Gastrocnemius medialis (tissue), 4 donors: ENCODE results near the gene AP4E1. TPM values are rescaled to one million over a fixed set of nuclear protein-coding genes. Genes with fewer than 3 reads are reported as not detected.

ENCODE experiments used
- ATAC-seq, 2 donors: fragments of 150-250 bp; one replicate each; pipeline ENCODE4 v1.9.1; 2016
- DNase-seq, 2 donors: peaks; one replicate each; pipeline ENCODE4 v3.0.0-alpha.2; 2019
- H3K27ac ChIP-seq, 4 donors: fragments of 200-600 bp; sonication (generic); 1 replicate in 1 of 4; 2 replicates in 3 of 4; pipeline ENCODE4 v1.5.1; 2016 to 2018; ENCODE audit warnings: mild to moderate bottlenecking in 2 of 4, moderate library complexity in 1 of 4
- H3K27me3 ChIP-seq, 3 donors: fragments of 200-600 bp; sonication (generic) in 2 of 3; 1 replicate in 1 of 3; 2 replicates in 2 of 3; pipeline versions ENCODE4 v1.5.1 to v1.6.0; 2016 to 2019; ENCODE audit warnings: mild to moderate bottlenecking in 1 of 3, moderate library complexity in 1 of 3
- H3K36me3 ChIP-seq, 2 donors: fragments of 200-600 bp; sonication (generic) in 1 of 2; one replicate each; pipeline ENCODE4 v1.5.1; 2017 to 2018
- H3K4me1 ChIP-seq, 2 donors: fragments of 200-600 bp; sonication (generic) in 1 of 2; one replicate each; pipeline ENCODE4 v1.5.1; 2016 to 2017; ENCODE audit warnings: mild to moderate bottlenecking in 2 of 2
- H3K4me3 ChIP-seq, 4 donors: fragments of 200-600 bp; sonication (generic) in 3 of 4; 1 replicate in 1 of 4; 2 replicates in 3 of 4; pipeline ENCODE4 v1.5.1; 2016 to 2019; ENCODE audit warnings: mild to moderate bottlenecking in 2 of 4
- H3K9me3 ChIP-seq, 3 donors: fragments of 200-600 bp; sonication (generic) in 2 of 3; 1 replicate in 1 of 3; 2 replicates in 2 of 3; pipeline ENCODE4 v1.5.1; 2016 to 2019
- CTCF ChIP-seq, 5 experiments: fragments of 450-650 bp in 3 of 5; fragments of 200-600 bp in 2 of 5; sonication (generic) in 2 of 5; IDR thresholded peaks in 4 of 5; conservative IDR thresholded peaks in 1 of 5; 1 replicate in 4 of 5; 2 replicates in 1 of 5; pipeline ENCODE4 v1.5.1; 2016 to 2019; ENCODE audit warnings: antibody characterized with exemption in 5 of 5, mild to moderate bottlenecking in 3 of 5, moderate library complexity in 3 of 5
- POLR2A ChIP-seq, 2 donors: fragments of 450-650 bp; IDR thresholded peaks; one replicate each; pipeline ENCODE4 v1.6.1; 2017; ENCODE audit warnings: antibody characterized with exemption in 2 of 2, mild to moderate bottlenecking in 2 of 2, moderate library complexity in 2 of 2
- in situ Hi-C, 4 donors: fragments of 200-750 bp; cut with MboI; loops; one replicate each; pipeline versions ENCODE4 v1.15.0 to v1.8.0; 2017; ENCODE audit warnings: low sequenced_read_pairs in 4 of 4
- intact Hi-C: fragments of 100-400 bp; cut with DNase I; formaldehyde crosslinking; loops from one replicate; pipeline ENCODE4 v1.15.1; 2023; ENCODE audit warnings: low total_unique reads
- total RNA-seq, 4 donors: library from RNA; depleted of rRNA; stranded (reverse); fragments of >200 nt; gene quantifications; one replicate each; pipeline versions ENCODE4 v1.1.0 to v1.2.3, GENCODE V29; 2016

Gene AP4E1
- total RNA-seq, 4 donors from 2014 or later = 11.6 to 14.0 (median 13.4) TPM

DNA sequence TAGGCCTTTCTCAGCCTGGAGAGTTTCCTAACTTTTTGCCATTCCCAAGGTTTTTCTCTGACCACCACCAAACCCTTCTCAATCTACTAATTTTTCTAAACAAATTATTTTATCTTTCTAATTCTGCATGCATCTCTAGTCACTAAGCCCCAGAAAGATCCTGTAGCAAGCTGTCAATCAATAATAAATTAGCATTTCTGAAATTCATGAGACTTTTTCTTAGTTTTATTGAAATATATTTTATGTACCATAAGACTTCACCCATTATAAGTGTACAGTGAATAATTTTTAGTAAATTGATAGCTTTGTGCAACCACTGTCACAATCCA, 22.4 kb upstream of the AP4E1 start:
- Histone ChIP-seq H3K4me1 (peaks cover 12 to 17% of the 10 kb centered on the region in 2 donors), H3K36me3 (no peaks in the 10 kb centered on the region), H3K4me3 (no peak overlapping the region), H3K27me3 (no peaks in the 10 kb centered on the region), H3K27ac (no peak overlapping the region), H3K9me3 (no peaks in the 10 kb centered on the region)
- TF ChIP-seq POLR2A (IDR thresholded peaks at IDR 0.05) (no peak), CTCF (IDR thresholded peaks at IDR 0.05 in 4 of 5, conservative IDR thresholded peaks at IDR 0.05 in 1 of 5) (no peak)
- in situ Hi-C loops = loop anchor here in 2 of 4 donors (5.0 to 10.0 kb wide), 2 partner anchors 204 to 211 kb away; no protein-coding TSS in a partner anchor
- DNase-seq (no peak), ATAC-seq (no peak)
- intact Hi-C loops = no loop called here

GRCh38 chr15:50886611-50887345, 21.7 kb upstream of the AP4E1 start:
- peaks cover 12 to 17% of the 10 kb centered on the region in 2 donors for H3K4me1 ChIP-seq
- no peak overlapping the region for H3K4me3 ChIP-seq
- no peak for ATAC-seq
- no peaks in the 10 kb centered on the region for H3K36me3 ChIP-seq
- H3K27ac ChIP-seq = no peak overlapping the region
- DNase-seq = no peak
- in situ Hi-C loops (loop anchor here in 2 of 4 donors (5.0 to 10.0 kb wide), 2 partner anchors 204 to 212 kb away; no protein-coding TSS in a partner anchor), intact Hi-C loops (no loop called here)
- H3K27me3 ChIP-seq = no peaks in the 10 kb centered on the region
- TF ChIP-seq POLR2A (IDR thresholded peaks at IDR 0.05) = no peak
- no peaks in the 10 kb centered on the region for H3K9me3 ChIP-seq

DNA sequence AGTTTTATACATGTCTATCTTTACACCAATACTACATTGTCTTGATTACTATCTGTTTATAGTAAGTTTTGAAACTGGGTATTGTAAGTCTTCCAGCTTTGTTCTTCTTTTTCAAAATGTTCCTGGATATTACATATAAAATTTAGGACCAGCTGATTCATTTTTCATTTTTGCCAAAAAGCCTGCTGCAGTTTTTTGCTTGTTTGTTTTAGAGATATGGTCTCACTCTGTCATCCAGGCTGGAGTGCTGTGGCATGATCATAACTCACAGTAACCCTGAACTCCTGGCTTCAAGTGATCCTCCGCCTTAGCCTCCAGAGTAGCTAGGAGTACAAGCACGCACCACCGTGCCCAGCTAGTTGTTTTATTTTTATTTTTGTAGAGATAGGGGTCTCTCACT, 20.4 kb upstream of the AP4E1 start:
- Histone ChIP-seq H3K4me1 (peaks cover 12 to 17% of the 10 kb centered on the region in 2 donors), H3K27me3 (no peaks in the 10 kb centered on the region), H3K27ac (no peak overlapping the region), H3K36me3 (no peaks in the 10 kb centered on the region), H3K9me3 (no peaks in the 10 kb centered on the region), H3K4me3 (no peak overlapping the region)
- DNase-seq = no peak
- intact Hi-C loops = no loop called here
- in situ Hi-C loops = loop anchor here in 2 of 4 donors (5.0 to 10.0 kb wide), 2 partner anchors 206 to 213 kb away; no protein-coding TSS in a partner anchor
- TF ChIP-seq POLR2A (IDR thresholded peaks at IDR 0.05) (no peak), CTCF (IDR thresholded peaks at IDR 0.05 in 4 of 5, conservative IDR thresholded peaks at IDR 0.05 in 1 of 5) (no peak)
- ATAC-seq = no peak

DNA sequence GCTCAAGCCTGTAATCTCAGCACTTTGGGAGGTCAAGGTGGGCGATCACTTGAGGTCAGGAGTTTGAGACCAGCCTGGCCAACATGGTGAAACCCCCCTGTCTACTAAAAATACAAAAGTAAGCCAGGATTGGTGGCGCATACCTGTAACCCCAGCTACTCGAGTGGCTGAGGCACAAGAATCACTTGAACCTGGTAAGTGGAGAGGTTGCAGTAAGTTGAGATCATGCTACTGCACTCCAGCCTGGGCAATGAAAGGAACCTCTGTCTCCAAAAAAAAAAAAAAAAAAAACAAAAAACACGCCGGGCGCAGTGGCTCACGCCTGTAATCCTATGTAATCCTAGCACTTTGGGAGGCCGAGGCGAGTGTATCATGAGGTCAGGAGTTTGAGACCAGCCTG, 18.9 kb upstream of the AP4E1 start:
- Histone ChIP-seq H3K36me3 (no peaks in the 10 kb centered on the region), H3K27me3 (no peaks in the 10 kb centered on the region), H3K4me1 (peaks cover 11 to 12% of the 10 kb centered on the region in 2 donors), H3K9me3 (no peaks in the 10 kb centered on the region), H3K4me3 (no peak overlapping the region), H3K27ac (no peak overlapping the region)
- TF ChIP-seq POLR2A (IDR thresholded peaks at IDR 0.05) (no peak), CTCF (IDR thresholded peaks at IDR 0.05 in 4 of 5, conservative IDR thresholded peaks at IDR 0.05 in 1 of 5) (no peak)
- ATAC-seq (no peak), DNase-seq (no peak)
- intact Hi-C loops (no loop called here), in situ Hi-C loops (loop anchor here in 2 of 4 donors (5.0 to 10.0 kb wide), 2 partner anchors 207 to 215 kb away; no protein-coding TSS in a partner anchor)

DNA sequence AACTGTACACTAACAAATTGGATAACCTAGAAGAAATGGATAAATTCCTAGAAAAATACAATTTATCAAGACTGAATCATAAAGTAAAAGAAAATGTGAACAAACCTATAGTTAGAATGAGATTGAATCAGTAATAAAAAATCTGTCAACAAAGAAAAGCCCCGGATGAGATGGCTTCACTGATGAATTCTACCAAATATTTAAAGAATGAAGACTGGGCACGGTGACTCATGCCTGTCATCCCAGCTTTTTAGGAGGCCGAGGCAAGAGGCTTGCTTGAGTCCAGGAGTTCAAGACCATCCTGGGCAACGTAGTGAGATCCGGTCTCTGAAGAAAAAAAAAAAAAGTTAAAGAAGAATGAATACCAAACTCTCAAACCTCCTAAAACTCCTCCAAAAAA, 17.7 kb upstream of the AP4E1 start:
- Histone ChIP-seq H3K4me1 (peaks cover 0 to 3% of the 10 kb centered on the region in 2 donors), H3K36me3 (no peaks in the 10 kb centered on the region), H3K4me3 (no peak overlapping the region), H3K27ac (no peak overlapping the region), H3K27me3 (no peaks in the 10 kb centered on the region), H3K9me3 (no peaks in the 10 kb centered on the region)
- no peak for TF ChIP-seq POLR2A (IDR thresholded peaks at IDR 0.05)
- TF ChIP-seq CTCF (IDR thresholded peaks at IDR 0.05 in 4 of 5, conservative IDR thresholded peaks at IDR 0.05 in 1 of 5) = no peak
- in situ Hi-C loops (no loop called here), intact Hi-C loops (no loop called here)
- ATAC-seq (no peak), DNase-seq (no peak)
